ENCODE results near the gene FANCG.

Gene FANCG

DNA sequence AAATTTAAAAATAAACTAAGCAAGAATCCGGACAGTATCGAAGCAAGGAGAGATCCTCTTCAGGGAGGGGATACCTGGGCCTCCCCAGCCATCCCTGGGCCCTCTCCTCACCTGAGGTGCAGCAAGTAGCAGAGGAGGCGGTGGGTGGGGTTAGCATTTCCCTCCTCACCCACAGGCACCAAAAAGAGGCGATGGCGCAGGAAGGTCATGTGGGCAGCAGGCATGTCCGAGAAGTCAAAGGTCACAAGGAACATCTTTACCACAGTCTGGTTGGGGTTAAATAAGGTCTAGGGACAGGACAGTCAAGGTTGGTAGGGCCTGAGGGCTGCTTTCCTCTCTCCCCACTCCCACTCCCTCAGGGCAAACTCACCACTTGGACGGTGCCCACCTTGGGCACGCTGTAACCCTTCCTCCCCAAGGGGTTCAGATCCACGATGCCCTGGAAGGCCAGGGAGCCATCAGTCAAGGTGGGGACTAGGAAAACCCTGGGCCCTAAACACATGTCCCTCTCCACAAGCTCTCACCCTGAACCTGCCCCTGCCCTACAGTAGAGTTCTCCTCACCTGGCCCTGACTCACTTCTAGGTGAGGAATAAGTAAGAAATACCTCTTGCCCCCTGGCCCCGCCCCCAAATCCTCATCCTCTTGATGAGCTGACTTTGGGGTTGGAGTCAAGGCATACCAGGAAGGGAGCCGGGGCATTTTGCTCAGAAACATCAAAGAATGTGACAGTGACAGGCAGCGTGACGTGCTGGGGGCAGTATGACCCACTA is 26.0 kb upstream of the FANCG start:
- H3K27ac ChIP-seq: peak overlapping the region in 1 of 21 experiments; percentile 43
- H3K4me3 ChIP-seq: no peak overlapping the region

DNA sequence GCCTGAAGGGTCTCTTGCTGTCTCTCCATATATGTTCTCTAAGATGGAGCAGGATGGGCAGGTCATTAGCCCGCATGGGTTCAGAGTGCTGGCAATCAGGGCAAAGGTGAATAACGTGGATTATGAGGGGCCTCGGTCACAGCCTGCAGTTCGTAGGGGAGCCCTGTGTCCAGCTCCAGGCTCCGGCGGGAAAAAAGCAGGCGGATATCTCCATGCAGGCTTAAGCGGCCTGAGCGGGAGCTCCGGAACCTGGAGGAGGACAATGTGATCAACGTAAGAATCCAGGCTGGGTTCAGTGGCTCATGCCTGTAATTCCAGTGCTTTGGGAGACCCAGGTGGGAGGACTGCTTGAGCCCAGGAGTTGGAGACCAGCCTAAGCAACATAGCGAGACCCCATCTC is 25.4 kb upstream of the FANCG start:
- no peak overlapping the region for H3K27ac ChIP-seq

DNA sequence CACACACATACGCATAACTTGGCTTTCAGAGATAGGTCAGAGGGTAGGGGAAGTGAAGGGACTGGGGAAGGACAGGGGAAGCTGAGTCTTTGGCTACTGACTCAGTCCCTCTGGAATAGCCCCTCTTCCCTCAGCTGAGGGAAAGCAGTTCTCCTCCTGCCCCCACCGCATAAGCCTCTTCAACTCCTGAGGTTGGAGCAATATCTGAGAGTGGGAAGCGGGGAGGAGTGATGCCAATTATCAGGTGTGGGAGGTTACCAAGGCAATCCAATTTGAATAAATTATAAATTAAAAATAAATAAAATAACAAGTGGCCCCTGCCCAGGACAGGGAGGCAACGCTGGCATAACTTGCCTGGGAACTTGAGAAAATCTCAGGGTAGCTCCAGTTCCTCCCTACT is 24.8 kb upstream of the FANCG start:
- H3K4me3 ChIP-seq: no peak overlapping the region
- peak overlapping the region in 5 of 21 experiments; percentile 77 to 94 (median 88) for H3K27ac ChIP-seq

More for the DNA sequence above, 25.4 kb upstream of the FANCG start:
- no peak overlapping the region for H3K4me3 ChIP-seq

DNA sequence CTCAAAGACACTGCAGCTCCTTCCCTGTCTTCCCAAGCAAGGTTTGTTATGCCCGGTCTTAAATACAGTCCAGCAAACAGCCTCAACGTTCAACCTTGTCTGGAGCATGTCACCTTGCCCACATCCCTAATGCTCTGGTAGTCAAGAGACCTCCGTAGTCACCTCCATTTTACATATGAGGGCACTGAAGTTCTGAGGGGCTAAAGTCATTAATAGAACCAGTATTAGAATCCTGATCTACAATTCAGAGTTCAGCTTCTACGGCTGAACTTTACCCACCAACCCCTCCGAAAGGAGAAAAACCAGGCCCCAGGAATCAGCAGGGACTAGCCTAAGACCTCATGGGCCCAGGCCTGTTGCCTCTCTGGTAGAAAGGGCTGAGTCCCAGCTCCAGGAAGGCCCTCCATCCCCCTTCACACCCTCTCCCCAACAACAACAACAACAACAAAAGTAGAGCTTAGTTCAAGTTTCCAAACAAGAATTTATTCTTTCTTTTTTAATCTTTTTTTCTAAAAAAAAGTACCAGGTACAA is 24.0 kb upstream of the FANCG start:
- Histone ChIP-seq H3K27ac (peak overlapping the region in 18 of 21 experiments; percentile 77 to 97 (median 92)), H3K4me3 (peak overlapping the region in 5 of 7 experiments; percentile 57 to 87 (median 59))

DNA sequence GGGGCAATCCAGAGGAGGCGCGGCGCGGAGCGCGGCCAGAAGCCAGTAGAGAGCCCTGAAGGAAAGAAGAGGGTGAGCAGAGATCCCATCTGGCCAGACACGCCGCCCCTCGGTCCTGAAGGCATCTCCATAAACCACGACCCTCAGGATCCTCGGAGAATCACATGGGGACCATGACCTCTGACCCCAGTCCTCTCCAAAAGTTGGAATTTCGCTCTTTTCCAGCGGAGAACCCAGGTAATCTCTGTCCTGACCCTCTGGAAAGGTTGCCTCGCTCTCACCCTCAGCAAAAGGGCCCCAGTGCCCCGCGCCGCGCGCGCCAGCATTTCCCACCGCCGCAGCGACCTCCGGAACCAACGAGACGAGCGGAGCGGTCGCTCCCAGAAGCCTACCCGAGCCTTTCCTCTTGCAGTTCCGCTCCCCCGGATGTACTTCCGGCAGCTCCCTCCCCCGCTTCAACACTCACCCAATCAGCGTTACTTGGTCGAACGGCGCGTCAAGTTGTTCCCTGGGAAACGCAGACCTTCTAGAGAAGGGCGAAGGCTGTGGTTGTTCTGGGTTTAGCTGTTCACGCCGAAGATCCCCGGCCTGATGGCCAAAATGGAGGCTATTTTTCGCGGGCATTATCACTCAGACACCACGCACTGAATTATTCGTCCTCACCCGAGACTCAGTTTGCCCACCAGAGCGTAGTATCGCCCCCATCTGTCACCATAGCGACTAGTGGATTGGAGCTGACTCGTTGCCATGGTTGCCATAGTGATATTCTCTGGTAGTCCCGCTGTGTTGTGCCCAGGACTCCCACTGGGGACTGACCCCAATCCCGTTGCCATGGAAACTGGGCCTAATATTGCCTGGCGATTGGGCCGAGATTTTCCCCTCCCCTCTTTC is 23.3 kb upstream of the FANCG start, which contains the start of gene STOML2:
Gene STOML2, minus strand, starts transcription at position 363 of the 891 bp plus-strand sequence. Its CDS starts 37 bp downstream, at position 326.
- H3K27ac ChIP-seq: peak within 1 kb of the TSS; percentile 34 to 97 (median 89)

DNA sequence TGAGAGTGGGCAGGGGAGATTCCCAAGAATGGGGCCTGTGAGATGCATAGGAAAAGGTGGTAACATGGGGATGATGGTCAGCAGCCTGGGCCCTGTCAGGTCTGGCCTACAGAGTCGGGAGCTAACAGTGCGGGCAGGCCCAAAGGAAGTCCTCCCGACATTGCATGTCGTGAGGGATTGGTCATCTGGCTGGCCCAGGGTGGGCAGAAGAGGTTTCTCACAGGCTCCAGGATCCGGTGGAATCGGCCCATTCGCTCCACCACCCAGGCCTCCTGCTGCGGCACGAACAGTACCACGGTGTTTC is 22.7 kb upstream of the FANCG start:
- Histone ChIP-seq H3K4me3 (peak overlapping the region; percentile 57 to 87 (median 64)), H3K27ac (peak overlapping the region; percentile 34 to 97 (median 89))

More for the DNA sequence above, 23.3 kb upstream of the FANCG start, which contains the start of gene STOML2:
- peak within 1 kb of the TSS; percentile 57 to 87 (median 64) for H3K4me3 ChIP-seq

DNA sequence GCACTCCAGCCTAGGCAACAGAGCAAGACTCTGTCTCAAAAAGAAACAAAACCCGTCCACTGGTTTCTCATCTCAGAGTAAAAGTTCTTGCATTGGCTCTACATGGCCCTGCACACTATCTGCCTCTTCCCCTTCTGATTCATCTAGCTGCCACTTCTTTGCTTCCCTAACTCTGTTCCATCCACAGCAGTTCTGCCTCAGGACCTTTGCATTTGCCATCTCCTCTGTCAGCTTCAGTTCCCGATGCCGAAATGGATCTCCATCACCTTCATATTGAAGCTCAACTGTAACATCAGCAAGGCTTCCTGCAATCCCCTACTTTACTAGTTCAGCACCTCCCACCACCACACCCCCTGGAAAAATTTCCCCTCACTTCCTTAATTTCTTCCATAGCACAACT is 17.8 kb upstream of the FANCG start:
- Histone ChIP-seq H3K27ac (no peak overlapping the region), H3K4me3 (no peak overlapping the region)

DNA sequence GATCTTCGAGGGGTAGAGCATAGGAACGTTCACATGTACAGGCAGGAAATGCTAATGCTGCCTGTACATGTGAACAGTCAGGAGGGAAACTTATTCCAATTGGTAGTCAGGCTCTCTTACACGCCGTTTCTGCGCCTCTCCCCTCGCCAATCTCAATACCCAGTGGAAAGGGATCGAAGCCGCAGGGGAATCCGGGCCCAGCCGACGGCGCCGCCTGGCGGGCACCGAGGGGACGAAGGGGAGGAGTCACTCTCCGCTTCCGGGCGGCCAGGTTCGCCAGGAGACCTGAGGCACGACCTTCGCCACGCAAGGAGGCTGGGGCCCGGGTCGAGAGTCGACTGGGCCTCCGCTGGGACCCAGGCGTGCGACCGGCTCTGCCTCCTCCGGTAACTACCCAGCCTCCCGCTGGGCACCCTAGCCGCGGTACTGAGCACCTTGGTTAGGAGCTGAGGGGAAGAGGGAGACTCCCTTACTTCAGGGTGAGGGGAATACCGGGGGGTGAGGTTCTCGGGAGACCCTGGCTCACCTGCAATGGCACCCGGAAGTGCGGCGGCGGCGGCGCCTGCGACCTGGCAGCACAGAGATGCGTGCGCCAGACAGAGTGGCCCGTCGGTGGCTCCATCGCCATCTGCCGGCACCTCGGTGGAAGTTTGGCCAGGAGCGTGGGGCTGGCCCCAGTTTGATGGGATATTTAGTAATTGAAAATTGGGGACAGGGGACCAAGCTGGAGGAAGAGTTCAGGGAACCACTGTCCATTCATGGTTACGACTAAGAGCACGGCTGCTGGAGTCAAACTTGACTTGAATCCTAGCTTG is 16.5 kb upstream of the FANCG start, which contains the start of gene PIGO:
Gene PIGO, minus strand, starts transcription at position 557 of the 815 bp plus-strand sequence. CDS start 1,026 bp downstream, outside the sequence.
- Histone ChIP-seq H3K4me3 (peak within 1 kb of the TSS; percentile 62 to 91 (median 82)), H3K27ac (peak within 1 kb of the TSS; percentile 92 to 99 (median 98))

DNA sequence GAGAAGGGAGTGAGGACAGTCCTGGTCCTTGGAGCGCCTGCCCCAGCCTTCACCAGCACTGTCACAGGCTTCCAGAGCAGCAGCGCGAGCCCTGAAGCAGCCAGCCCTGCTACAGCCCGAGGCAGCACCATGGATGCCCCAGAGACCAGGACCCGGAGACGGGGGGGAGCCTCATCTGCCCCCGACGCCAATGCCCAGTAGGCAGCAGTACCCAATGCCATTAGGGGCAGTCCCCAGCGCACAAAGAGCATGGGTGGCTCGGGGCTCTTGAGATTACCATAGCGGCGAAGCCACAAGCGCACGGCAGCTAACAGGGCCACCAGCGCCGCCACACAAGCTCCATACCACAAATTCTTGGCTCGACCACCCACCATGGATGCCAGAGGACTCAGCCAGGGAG is 11.8 kb upstream of the FANCG start:
- H3K4me3 ChIP-seq: no peak overlapping the region
- no peak overlapping the region for H3K27ac ChIP-seq

DNA sequence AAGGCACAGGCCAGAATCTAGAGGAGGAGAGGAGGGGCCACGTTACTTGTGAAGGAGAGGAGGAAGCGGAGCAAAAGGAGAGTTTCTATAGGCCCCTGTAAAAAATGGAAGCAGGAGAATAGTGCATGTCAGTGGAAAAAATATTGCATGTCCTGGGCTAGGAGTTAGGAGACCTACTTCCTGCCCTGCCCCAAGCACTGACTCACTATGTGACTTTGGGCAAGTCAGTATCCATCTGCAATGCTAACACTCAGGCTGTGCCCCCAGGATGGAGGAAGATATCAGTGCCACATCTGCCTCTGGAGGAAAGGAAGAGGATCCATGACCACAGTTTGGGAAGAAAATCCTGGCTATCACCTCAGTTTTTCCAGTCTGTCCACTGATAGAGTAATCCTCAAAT is 9.7 kb upstream of the FANCG start:
- no peak overlapping the region for H3K27ac ChIP-seq
- H3K4me3 ChIP-seq: no peak overlapping the region

DNA sequence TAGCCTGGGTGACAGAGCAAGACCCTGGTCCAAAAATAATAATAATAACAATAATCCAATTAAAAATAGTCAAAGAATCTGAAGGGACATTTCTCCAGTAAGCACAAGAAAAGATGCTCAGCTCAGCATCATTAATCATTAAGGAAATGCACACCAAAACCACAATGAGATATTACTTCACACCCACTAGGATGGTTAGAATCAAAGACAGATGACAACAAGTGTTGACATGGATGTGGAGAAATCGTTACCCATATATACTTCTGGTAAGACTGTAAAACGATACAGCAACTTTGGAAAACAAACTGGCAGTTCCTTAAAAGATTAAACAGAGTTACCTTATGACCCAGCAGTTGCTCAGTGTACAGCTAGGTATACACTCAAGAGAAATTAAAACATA is 5.3 kb upstream of the FANCG start:
- Histone ChIP-seq H3K4me3 (no peak overlapping the region), H3K27ac (no peak overlapping the region)

DNA sequence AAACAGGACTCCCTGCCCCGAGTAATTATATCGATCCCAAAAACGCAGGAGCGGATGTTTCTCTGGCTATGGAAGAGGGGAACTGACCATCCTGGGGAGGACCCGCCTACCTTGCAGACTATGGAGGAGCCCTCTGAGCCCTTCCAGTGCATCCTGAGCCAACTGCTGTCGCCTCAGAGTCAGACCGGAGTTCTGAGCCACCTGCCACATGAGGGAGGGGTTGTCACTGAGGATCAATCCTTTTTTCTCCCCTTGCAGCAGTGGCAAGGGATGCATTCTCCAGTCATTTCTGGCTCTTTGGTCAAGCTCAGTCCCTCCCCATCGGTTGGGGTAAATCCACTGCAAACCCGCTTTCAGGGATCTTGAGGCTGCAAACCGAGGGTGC is 709 bp downstream of the FANCG start:
- Histone ChIP-seq H3K4me3 (peak overlapping the region; percentile 50 to 89 (median 53)), H3K27ac (peak overlapping the region in 20 of 21 experiments; percentile 1 to 89 (median 72))

DNA sequence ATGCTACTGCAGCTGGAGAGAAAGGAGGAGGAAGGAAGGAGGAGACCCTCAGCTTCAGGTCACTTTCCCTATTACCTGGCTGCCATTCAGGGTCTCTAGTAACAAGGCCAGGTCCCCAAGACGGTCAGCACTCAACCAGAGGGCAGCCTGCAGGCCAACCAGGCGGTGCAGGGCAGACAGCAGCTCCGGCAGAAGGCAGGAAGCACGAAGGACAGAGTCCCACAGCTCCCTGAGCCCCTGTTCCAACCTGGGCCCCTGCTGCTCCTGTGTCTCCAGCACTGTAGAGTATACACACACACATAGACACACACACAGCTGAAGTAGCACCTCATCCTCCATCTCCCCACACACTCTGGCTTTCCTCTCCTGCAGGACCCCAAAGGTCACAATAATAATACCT is 1.7 kb downstream of the FANCG start:
- Histone ChIP-seq H3K27ac (peak overlapping the region in 2 of 21 experiments; percentile 21 to 25), H3K4me3 (peak overlapping the region in 1 of 7 experiments; percentile 89)

DNA sequence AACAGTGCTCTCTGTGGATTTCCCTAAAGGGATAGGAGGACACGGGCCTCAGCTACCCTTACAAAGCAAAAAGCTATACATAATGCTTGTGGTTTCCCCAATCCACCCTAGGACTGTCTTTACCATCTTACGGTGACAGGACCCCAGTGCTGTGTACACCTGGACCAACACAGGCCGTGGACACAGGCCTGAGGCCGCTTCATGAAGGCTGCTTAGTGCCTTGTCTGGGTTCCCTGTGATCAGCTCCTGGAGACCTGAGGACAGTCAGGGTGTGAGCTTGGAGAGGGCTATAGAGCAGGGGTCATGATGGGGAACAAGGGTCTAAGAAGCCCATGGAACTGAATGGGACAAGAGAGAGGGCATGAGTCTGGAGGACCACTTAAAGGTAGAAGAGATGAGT is 2.9 kb downstream of the FANCG start:
- H3K27ac ChIP-seq: no peak overlapping the region
- no peak overlapping the region for H3K4me3 ChIP-seq

DNA sequence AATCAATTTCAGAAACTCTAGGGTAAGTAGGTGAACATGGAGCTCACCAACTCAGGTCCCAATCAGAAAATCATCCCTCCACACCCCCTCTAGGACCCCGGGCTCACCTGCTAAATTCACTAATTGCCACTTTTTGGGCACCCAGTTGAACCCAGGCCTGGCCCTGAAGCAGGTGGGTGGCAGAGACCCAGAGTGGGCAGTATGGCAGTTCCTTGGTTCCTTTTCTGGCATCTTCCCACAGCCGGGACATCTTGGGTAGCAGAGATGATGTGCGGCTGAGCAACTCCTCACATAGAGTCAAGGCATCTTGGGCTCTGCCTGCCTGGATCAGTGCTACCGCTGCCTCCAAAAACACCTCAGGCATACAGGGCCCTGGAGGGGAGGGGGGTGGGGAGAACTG is 4.4 kb downstream of the FANCG start:
- Histone ChIP-seq H3K4me3 (no peak overlapping the region), H3K27ac (no peak overlapping the region)

DNA sequence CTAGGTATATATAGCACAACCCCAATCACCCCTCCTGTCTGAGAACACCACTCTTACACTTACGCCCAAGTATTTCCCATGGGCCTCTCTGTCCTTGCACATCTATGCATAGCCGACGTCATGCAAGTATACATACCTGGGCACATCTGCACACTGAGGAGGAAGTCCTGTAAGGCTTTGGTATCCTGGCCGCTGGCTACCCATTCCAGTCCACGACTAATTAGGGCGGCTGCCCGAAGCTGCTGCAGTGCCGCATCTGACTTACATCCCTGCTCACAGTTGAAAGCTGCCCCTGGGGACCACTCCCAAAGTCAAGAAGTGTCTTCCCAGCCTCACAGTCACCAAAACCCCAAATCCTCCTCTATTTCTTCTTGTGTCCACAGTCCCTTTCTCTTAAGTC is 5.0 kb downstream of the FANCG start:
- no peak overlapping the region for H3K27ac ChIP-seq
- no peak overlapping the region for H3K4me3 ChIP-seq

DNA sequence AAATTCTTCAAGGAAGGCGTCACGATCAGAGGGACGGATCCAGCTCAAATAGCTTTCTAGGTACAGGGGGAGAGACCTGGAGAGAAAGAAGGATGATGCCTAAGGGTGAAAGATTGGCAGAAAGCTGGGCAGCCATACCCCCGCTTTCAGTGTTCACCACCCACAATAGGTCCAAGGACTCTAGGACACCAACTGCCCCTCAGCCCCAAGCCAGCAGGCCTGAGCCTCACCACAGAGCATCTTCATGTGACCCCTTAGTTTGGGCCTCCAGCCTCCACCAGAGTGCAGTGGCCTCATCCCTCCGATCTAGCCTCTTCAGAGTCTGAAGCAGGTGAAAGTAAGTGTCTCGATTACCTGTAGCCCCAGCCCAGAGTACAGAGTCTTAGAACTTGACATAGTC is 5.6 kb downstream of the FANCG start:
- no peak overlapping the region for H3K4me3 ChIP-seq
- H3K27ac ChIP-seq: no peak overlapping the region

DNA sequence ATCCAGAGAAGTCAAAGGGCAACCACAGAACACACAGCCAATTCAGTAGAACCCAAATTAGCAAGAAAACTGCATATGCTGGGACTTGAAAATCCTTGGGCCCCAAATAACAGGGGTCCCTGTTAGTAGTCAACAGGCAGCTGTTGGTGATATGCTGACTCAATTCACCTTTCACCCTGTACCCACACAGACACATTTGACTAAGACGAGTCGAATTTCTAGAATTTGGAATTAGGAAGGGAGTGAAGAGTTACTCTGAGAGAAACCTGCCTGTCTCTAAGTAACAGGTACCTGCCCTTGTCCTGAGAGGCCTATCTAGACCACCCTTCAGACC is 6.5 kb downstream of the FANCG start:
- Histone ChIP-seq H3K27ac (peak overlapping the region in 18 of 21 experiments; percentile 4 to 100 (median 68)), H3K4me3 (peak overlapping the region in 4 of 7 experiments; percentile 17 to 98 (median 88))

DNA sequence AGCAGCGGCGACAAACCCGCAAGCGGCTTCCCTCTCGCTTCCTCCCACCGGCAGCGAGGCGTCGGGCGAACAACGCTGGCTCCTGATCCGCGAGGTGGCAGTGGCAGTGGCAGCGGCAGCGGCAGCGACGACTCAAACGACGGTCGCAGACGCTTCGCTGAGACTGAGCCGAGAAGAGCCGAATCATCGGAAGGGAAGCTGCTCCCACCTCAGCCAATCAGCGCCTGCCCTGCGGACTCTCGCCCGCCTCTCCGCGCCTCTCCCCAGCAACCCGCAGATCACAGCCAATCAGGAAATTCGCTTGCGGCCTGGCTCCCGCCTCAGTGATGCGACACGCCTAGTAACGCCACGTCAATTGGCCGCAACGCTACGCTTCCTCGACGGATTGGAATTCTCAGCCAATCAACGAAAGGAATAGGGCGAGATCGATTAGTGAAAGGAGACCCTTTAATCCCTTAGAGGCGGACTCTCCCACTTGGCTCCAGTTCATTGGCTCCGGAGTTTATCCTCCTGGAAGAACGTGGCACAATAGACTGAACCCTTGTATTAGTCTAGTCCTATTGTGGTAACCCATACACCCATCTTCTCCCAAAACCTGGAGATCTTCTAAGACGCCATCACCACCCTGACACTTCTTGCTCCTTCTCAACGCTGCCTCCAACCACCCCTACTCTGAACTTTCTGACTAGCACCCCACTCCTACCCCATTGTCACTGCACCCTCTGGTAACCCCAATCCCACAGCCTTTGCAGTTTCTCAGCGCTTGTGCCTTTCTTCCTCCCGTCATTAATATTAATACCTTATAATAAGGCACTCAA is 7.1 kb downstream of the FANCG start, which contains the start of gene VCP:
Gene VCP, minus strand, starts transcription at position 165 of the 818 bp plus-strand sequence. CDS start 272 bp downstream, outside the sequence.
- H3K4me3 ChIP-seq: peak within 1 kb of the TSS; percentile 80 to 98 (median 91)
- H3K27ac ChIP-seq: peak within 1 kb of the TSS; percentile 94 to 100 (median 99)
